ENCODE results near the gene C16orf92. TPM values are rescaled to one million over a fixed set of nuclear protein-coding genes. Genes with fewer than 3 reads are reported as not detected.

C16orf92 gene
- total and polyA plus RNA-seq, 2 of the 8 experiments (the other 6 are each of a cell fraction or from before 2014, with no cell fraction given): not detected

GRCh38 chr16:30060346-30060745, 37.3 kb downstream of the C16orf92 start (continued):
- no peak for TF ChIP-seq CHD7 (IDR thresholded peaks at IDR 0.05; ENCODE audit: insufficient replicate concordance, low read length)
- TF ChIP-seq POLR2A (IDR thresholded peaks at IDR 0.05; ENCODE audit: control extremely low read depth in 1 of 2, low read depth in 2 of 2, low read length in 2 of 2): no peak

Data from H1 (cell line).